ENCODE data around the gene PCDH12. TPM values are rescaled to one million over a fixed set of nuclear protein-coding genes. Genes with fewer than 3 reads are reported as not detected.

PCDH12 gene
- total RNA-seq, 1 experiment from 2014 or later: not detected

DNA sequence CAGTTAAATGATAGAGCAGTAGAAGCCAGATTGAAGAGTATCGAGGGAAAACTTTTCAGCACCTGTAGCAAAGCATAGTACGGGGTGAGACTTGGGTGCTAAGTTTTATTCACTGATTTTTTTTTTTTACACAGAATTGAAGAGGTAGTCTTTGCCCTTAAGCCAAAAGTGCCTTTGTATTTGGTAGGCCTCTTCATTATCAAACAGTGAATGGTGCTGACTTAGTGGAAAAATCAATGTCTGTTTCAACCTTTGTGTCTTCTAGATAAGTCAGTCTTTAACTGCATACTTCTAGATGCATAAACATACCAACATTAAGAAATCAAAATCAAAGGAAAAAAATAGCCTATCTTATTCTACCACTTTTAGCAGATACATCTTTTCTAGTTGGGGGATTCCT lies 24.6 kb upstream of the PCDH12 start:
- no peak overlapping the region for H3K23ac ChIP-seq (ENCODE audit: insufficient read length, low read depth, low read length)
- peaks cover 9 to 69% (median 61%) of the 10 kb centered on the region in 3 experiments; a peak in 6 of 7 replicates for H3K36me3 Mint-ChIP-seq (ENCODE audit: insufficient read depth in 1 of 3, low read depth in 3 of 3)
- H2BK15ac ChIP-seq (ENCODE audit: low read depth, low read length): no peak overlapping the region
- no peak for DNase-seq
- H4K8ac ChIP-seq (replicated peaks; ENCODE audit: insufficient read length, low read depth, low read length): no peak overlapping the region
- no CpG with 5 or more reads among the region's 2 CpGs for WGBS (ENCODE audit: extremely low coverage, insufficient read length, low lambda C conversion rate)
- H3T11ph ChIP-seq (ENCODE audit: low read length): no peak overlapping the region
- no peak overlapping the region for H3K18ac ChIP-seq (ENCODE audit: insufficient read length, low read depth, low read length)
- no peaks in the 10 kb centered on the region for H3K4me1 Mint-ChIP-seq
- no peak overlapping the region for H3K4me3 Mint-ChIP-seq
- no peaks in the 10 kb centered on the region for H4K20me1 ChIP-seq (ENCODE audit: control insufficient read depth, insufficient read depth, insufficient read length)
- no peak overlapping the region for H4K91ac ChIP-seq (ENCODE audit: insufficient read length, low read depth, low read length)
- no peak overlapping the region for H2BK20ac ChIP-seq (ENCODE audit: low read depth, low read length, poor library complexity, severe bottlenecking)
- H2AFZ ChIP-seq (ENCODE audit: low read length): no peak overlapping the region
- H3K27me3 Mint-ChIP-seq (ENCODE audit: low read depth): no peaks in the 10 kb centered on the region
- H3K14ac ChIP-seq (ENCODE audit: insufficient read depth, low read length): no peak overlapping the region
- H3K27ac Mint-ChIP-seq: no peak overlapping the region
- H3K9me3 Mint-ChIP-seq: no peaks in the 10 kb centered on the region
- no peaks in the 10 kb centered on the region for H3K23me2 ChIP-seq (ENCODE audit: insufficient read length, low read depth, low read length, poor library complexity, severe bottlenecking)
- H4K5ac ChIP-seq (ENCODE audit: insufficient read length, low read depth, low read length): no peak overlapping the region
- H3K56ac ChIP-seq (ENCODE audit: insufficient read length, low read depth, low read length): no peak overlapping the region
- no peak overlapping the region for H2BK5ac ChIP-seq (ENCODE audit: insufficient read length, low read length)
- no peaks in the 10 kb centered on the region for H3K79me2 ChIP-seq (ENCODE audit: insufficient read depth, low read length)
- H3K9ac ChIP-seq (ENCODE audit: extremely low read depth, insufficient read length, low read length): no peak overlapping the region
- no peak overlapping the region for H3K4me2 ChIP-seq (ENCODE audit: insufficient read depth, insufficient read length, low read length)
- H3K27me3 ChIP-seq (ENCODE audit: insufficient read depth, low read length): no peaks in the 10 kb centered on the region
- TF ChIP-seq, protein P1, sequence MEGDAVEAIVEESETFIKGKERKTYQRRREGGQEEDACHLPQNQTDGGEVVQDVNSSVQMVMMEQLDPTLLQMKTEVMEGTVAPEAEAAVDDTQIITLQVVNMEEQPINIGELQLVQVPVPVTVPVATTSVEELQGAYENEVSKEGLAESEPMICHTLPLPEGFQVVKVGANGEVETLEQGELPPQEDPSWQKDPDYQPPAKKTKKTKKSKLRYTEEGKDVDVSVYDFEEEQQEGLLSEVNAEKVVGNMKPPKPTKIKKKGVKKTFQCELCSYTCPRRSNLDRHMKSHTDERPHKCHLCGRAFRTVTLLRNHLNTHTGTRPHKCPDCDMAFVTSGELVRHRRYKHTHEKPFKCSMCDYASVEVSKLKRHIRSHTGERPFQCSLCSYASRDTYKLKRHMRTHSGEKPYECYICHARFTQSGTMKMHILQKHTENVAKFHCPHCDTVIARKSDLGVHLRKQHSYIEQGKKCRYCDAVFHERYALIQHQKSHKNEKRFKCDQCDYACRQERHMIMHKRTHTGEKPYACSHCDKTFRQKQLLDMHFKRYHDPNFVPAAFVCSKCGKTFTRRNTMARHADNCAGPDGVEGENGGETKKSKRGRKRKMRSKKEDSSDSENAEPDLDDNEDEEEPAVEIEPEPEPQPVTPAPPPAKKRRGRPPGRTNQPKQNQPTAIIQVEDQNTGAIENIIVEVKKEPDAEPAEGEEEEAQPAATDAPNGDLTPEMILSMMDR (conservative IDR thresholded peaks at IDR 0.05): no peak
- no peaks in the 10 kb centered on the region for H3K9me3 ChIP-seq (ENCODE audit: control insufficient read depth, low read depth, low read length)
- H2AK5ac ChIP-seq (ENCODE audit: insufficient read length, low read length): no peak overlapping the region
- no peaks in the 10 kb centered on the region for H3K4me1 ChIP-seq (ENCODE audit: insufficient read depth, low read length)
- no peak overlapping the region for H2BK120ac ChIP-seq (ENCODE audit: low read depth, low read length, poor library complexity, severe bottlenecking)
- H3K27ac ChIP-seq (ENCODE audit: insufficient read length, low read depth, low read length): no peak overlapping the region
- no peaks in the 10 kb centered on the region for H3K79me1 ChIP-seq (ENCODE audit: insufficient read depth, low read depth, low read length, poor library complexity, severe bottlenecking)
- no peak overlapping the region for H3K4ac ChIP-seq (ENCODE audit: low read depth, low read length)
- no peak overlapping the region for H2BK12ac ChIP-seq (ENCODE audit: insufficient read length, low read depth, low read length)
